Lower leg skin (tissue), 4 donors: Measurements from ENCODE around the gene IKBKE. TPM values are rescaled to one million over a fixed set of nuclear protein-coding genes. Genes with fewer than 3 reads are reported as not detected.

Experiments
- DNase-seq, 2 donors: peaks; one replicate each; pipeline ENCODE4 v3.0.0-alpha.2; 2019; ENCODE audit warnings: low spot score in 2 of 2
- H3K4me3 ChIP-seq: fragments of 200-600 bp; sonication (generic); 2 replicates; pipeline ENCODE4 v1.5.1; 2017; ENCODE audit warnings: mild to moderate bottlenecking, low read depth; ENCODE audit not compliant: poor library complexity, severe bottlenecking
- CTCF ChIP-seq, 3 donors: fragments of 450-650 bp; IDR thresholded peaks; one replicate each; pipeline ENCODE4 v1.5.1; 2016; ENCODE audit warnings: antibody characterized with exemption in 3 of 3, mild to moderate bottlenecking in 3 of 3, moderate library complexity in 2 of 3
- POLR2A ChIP-seq, 2 donors: fragments of 450-650 bp; IDR thresholded peaks; one replicate each; pipeline ENCODE4 v1.6.1; 2016 to 2017; ENCODE audit warnings: antibody characterized with exemption in 2 of 2, mild to moderate bottlenecking in 1 of 2, moderate library complexity in 1 of 2
- WGBS, 2 donors: methylation state at CpG; one replicate each; pipeline ENCODE4 v1.1.5; 2018; 5-methylcytosine and 5-hydroxymethylcytosine counted together
- intact Hi-C: fragments of 100-400 bp; cut with DNase I; formaldehyde crosslinking; loops from one replicate; pipeline ENCODE4 v1.15.0; 2023; ENCODE audit warnings: low total_unique reads
- total RNA-seq, 4 donors: library from RNA; depleted of rRNA; stranded (reverse); fragments of >200 nt; gene quantifications; one replicate each; pipeline ENCODE4 v1.1.0, GENCODE V29; 2016

The IKBKE gene
- total RNA-seq, 4 donors from 2014 or later: 6.1 to 21.4 (median 12.2) TPM

- DNase-seq: no peak
- intact Hi-C loops: no loop called here
- TF ChIP-seq CTCF (IDR thresholded peaks at IDR 0.05) (no peak), POLR2A (IDR thresholded peaks at IDR 0.05) (no peak)
- WGBS, 2 donors: 77 to 87% methylated on average over 4 of the region's 4 CpGs
- no peak overlapping the region for H3K4me3 ChIP-seq
Observed at GRCh38 chr1:206448471-206448870, 21.8 kb upstream of the IKBKE start.

GRCh38 chr1:206449565-206449964, 20.7 kb upstream of the IKBKE start:
- DNase-seq: no peak
- intact Hi-C loops: no loop called here
- WGBS, 2 donors: 23 to 28% methylated on average over 1 of the region's 1 CpG
- no peak overlapping the region for H3K4me3 ChIP-seq
- TF ChIP-seq CTCF (IDR thresholded peaks at IDR 0.05): no peak
- no peak for TF ChIP-seq POLR2A (IDR thresholded peaks at IDR 0.05)

GRCh38 chr1:206450281-206450680, 20.0 kb upstream of the IKBKE start:
- 91 to 95% methylated on average over 12 of the region's 12 CpGs for WGBS, 2 donors

GRCh38 chr1:206451134-206451686, 19.1 kb upstream of the IKBKE start:
- H3K4me3 ChIP-seq: no peak overlapping the region
- TF ChIP-seq POLR2A (IDR thresholded peaks at IDR 0.05): no peak
- no peak for TF ChIP-seq CTCF (IDR thresholded peaks at IDR 0.05)
- DNase-seq: no peak
- 75 to 81% methylated on average over 9 of the region's 9 CpGs for WGBS, 2 donors
- intact Hi-C loops: no loop called here

More at GRCh38 chr1:206450281-206450680, 20.0 kb upstream of the IKBKE start:
- no peak overlapping the region for H3K4me3 ChIP-seq
- intact Hi-C loops: no loop called here
- TF ChIP-seq POLR2A (IDR thresholded peaks at IDR 0.05): no peak
- TF ChIP-seq CTCF (IDR thresholded peaks at IDR 0.05): no peak
- no peak for DNase-seq

GRCh38 chr1:206453111-206453510, 17.2 kb upstream of the IKBKE start:
- WGBS, 2 donors: 92 to 95% methylated on average over 13 of the region's 13 CpGs
- DNase-seq: no peak
- no peak overlapping the region for H3K4me3 ChIP-seq
- TF ChIP-seq CTCF (IDR thresholded peaks at IDR 0.05): no peak
- no peak for TF ChIP-seq POLR2A (IDR thresholded peaks at IDR 0.05)
- intact Hi-C loops: no loop called here

- intact Hi-C loops: no loop called here
- WGBS, 2 donors: 84 to 88% methylated on average over 3 of the region's 3 CpGs
- no peak for TF ChIP-seq POLR2A (IDR thresholded peaks at IDR 0.05)
- TF ChIP-seq CTCF (IDR thresholded peaks at IDR 0.05): no peak
- H3K4me3 ChIP-seq: no peak overlapping the region
- no peak for DNase-seq
Observed at GRCh38 chr1:206455289-206455665, 15.0 kb upstream of the IKBKE start.
